Stimulated activated CD8-positive, alpha-beta memory T cell treated with anti-CD3 and anti-CD28 coated beads, Interleukin-12 subunit alpha, Interleukin-12 subunit beta, amount 100 ng/mL, for 24 hours (primary cell): ENCODE measurements around the gene RECK.
"Not testable (repeated sequence)": the region's sequence is repeated elsewhere in the genome, so short reads cannot be mapped to it uniquely, and the experiment has no call there.

Source experiments
- DNase-seq: peaks from one replicate; pipeline ENCODE4 v3.0.0-alpha.2; 2020; ENCODE audit errors: extremely low read depth

Gene RECK

DNA sequence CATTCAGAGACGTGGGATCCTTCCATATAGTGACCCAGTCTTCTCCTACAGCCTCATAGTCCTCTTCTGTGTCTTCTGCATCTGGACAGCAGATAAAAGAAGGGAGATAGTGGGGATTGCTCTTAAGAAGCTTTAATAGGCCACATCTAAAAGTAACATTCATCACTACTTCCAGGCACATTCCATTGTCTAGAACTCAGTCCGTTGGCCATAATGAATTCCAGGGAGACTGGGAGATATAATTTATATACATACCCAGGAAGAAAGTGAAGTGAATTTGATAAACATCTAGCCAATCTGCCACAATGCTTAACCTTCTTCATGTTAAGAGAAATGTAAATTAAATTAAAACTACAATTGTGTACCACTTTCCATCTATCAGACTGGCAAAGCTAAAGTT lies 77.3 kb downstream of the RECK start:
- no peak for DNase-seq

DNA sequence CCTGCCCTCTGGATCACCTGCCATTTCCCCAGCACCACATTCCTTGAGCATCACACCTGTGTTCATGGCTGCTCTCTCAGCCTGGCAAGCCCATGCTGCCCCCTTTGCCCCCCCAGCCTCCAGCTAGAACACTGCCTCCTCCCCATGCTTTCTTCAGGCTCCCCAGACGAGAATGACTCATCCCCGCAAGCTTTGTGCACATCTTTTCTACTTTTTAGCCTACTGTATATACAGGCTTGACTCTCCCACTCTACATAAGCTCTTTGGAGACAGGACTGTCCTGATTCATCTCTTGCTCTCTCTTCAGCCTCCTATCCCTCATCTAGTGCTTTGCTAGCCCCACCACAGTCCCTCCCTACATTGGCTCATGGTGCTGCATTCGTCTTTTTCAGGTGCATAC lies 79.9 kb downstream of the RECK start:
- no peak for DNase-seq

DNA sequence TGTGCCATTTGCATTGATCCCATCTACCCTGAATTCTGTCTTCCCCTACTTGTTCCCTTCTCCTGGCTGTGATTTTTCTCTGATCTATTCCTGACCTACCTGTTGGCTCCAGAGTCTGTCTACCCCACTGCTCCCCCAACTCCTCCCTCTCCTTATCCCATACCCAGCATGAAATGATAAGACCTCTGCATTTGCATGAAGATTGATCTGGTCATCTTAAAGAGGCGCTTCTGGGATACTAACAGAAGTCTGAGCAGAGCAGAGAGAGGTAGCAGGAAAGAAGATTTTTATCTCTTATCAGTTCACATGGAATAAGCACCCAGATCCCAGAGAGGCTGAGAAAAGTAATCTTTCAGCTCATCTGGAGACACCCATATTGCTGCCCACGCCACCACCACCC lies 81.5 kb downstream of the RECK start:
- no peak for DNase-seq

DNA sequence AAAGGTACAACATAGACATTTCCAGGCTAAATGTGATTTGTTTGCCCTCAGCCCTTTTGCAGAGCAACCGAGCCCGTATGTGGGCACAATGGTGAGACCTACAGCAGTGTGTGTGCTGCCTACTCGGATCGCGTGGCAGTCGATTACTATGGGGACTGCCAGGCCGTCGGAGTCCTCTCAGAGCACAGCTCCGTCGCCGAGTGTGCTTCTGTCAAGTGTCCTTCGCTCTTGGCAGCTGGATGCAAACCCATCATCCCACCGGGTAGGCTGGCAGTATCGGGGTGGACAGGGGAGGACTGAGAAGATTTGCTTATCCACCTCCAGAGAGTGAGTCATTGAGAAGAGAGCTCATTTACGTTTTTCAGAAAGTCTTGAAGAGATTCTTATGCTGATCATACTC lies 82.0 kb downstream of the RECK start:
- DNase-seq: no peak

DNA sequence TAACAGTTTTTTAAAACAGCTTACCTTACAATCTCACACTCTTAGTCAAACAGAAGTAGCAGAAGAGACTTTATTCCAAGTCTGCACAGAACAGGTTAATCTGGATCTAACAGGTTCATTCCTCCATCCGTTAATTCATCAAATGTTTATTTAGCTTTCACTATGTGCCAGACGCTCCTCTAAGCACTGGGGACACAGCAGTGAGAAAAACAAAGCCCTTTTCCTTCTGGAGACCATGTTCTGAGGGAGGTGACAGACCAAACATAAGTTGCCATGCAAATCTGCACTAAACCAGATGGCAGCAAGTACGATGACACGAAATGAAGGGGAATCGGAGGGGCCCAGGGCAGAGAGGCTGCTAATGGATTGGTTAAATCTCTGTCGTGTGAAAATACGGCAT lies 82.8 kb downstream of the RECK start:
- no peak for DNase-seq

DNA sequence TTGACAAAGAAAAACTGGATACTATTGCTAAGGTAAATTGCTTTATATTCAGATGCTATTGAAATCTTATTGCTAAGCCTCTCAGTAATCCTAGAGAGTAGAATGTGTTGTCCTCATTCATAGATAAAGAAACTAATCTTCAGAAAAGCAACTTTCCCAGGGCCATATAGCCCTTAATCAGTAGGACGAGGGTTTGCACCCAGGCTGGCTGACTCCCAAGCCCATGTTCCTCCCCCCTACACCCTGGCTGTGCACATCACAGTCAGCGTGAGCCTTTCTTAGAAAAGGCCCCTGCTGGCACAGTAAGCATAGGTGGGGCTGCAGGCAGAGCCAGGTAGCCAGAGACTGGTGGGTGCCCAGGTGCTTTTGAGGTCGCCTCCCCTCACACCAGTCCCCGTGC lies 84.0 kb downstream of the RECK start:
- no peak for DNase-seq

DNA sequence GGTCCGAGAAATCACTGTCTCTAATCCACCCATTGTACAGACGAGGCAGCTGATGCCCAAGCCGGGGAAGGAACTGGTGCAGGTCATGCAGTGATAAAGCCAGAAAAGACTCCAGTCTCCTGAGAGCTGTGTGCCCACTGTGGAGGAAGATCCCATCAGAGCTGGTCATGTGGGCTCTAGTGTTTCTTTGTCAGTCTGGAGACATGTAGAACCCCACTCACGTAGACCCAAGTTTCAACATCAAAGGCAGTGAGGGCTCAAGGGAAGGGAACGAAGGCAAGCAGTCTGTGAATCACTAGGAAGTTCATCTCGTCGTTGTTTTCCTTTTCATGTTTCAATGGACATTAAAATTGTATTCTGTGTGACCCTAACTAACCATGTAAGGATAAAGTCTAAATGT lies 85.3 kb downstream of the RECK start:
- no peak for DNase-seq

DNA sequence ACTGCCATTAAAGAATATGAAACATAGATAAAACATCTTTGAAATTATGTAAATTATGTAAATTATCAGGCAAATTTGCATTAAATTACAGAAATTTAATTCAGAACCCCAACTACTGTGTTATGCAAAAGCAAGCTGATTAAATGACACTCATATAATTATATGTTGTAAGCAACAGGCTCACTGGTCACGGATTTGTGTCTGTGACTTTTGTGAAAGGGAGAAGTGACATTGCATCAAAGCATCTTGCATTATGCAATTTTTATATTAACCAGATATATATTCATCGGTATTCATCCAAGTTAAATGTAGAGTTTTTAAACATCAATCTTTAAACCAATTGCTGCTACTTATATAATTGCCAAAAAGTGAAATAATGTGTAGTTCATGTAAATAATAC lies 86.8 kb downstream of the RECK start:
- DNase-seq: no peak

DNA sequence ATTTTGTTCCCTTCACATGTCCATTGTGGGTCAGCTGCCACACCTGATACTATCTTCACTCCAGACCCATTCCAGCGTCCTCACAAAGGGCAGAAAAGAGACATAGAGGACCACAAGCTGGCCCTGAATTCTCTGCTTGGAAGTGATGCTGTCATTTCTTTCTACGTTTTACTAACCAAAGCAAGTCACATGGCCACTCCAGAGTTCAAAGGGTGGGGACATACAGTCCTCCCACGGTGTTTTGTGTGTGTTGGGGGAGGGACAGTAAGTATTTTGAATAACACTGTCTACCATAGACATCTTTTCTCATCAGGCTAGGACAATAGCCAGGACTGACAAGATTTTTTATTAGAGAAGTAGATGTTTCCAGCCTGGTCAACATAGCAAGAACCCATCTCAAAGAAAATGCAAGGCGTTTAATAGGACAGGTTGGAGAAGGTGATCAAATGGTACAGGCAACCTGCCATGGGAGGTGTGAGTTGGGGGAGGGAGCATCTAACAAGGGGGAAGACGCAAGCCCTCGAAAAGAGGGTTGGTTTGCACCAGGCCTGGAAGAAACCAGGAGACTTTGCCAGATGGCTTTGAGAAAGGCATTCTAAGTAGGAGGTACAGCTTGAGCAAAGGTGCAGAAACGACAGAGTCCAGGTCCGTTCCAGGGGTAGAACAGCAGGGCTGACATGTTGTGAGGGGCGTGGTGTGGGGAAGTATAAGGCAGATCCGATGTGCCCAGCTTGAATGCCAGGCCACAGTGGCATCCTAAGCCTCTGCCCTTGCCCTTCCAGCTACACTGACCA lies 88.5 kb downstream of the RECK start:
- DNase-seq: no peak

DNA sequence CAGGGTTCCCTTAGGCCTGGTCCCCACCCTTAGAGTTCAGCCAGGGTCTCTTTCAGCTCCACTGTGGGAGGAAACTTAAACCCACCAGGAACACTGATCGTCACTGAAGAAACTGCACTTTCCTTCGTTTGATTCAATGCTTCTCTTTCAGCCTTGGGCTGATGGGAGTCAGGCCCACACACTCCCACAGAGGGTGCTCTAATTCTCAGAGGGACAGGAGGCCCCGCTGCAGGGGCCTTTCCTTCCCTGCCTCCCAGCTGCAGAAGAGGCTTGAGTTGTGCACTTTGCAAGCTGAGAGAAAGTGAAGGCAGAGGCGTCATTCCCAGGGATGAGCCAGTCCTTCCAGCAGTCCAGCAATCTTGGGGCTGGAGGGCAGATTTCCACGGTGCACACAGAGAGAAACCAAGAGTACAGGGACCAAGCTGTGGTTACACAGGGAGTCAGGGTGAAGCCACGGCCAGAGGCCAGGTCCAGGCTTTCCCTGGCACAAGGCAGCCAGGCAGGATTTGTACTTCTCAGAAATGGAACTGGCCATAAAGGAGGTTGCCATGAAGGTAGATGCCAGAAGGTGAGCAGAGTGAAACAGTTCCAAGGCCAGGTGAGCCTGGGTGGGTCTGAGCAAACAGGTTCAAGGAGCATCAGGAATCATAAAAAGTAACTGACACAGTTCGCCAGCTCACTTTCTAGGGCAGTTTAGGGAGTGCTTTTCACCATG lies 89.5 kb downstream of the RECK start:
- DNase-seq: no peak

DNA sequence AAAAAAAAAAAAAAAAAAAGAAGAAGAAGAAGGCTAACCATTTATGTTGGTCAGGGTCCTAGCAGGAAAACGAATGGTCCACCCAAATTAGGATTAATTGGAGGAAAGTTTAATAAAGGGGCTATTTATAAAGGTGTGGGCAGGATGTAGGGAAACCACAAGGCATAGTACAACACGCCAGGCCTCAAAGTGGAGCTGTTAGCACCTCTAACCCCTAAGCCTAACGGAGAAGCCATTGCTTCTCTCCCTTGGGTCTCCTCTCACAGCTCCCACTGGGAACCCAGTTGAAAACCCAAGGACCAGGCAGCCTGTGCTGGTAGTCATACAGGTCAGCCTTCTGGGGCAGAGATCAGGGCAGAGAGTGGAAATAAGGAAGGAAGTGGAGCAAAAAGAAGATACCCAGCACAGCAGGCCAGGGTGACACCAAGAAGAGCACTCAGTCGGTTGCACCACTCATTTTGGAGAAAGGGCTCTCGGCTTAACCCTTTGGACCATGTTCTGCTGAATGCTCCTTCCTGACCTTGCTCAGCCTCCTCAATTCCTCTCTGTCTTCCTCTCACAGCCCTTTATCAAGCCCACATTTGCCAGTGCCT lies 91.0 kb downstream of the RECK start:
- DNase-seq: no peak

DNA sequence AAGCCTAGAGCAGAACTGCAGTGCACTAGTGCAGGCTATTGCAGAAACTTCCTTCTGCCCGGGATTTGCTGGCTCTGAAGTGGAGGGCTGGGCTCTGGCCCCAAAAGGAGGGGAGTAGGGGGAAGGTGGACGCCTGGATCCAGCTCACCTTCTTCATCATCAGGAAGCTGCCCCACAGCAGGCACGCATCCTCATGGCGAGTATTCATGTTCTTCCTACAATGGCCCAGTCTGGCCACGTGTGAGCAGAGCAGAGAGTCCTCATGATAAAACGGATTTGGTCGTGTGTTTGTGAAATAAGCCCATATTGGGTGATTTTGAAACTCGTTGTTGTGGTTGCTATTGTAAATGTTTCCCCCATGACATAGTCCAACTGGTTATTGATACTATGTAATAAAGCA lies 91.6 kb downstream of the RECK start:
- no peak for DNase-seq

DNA sequence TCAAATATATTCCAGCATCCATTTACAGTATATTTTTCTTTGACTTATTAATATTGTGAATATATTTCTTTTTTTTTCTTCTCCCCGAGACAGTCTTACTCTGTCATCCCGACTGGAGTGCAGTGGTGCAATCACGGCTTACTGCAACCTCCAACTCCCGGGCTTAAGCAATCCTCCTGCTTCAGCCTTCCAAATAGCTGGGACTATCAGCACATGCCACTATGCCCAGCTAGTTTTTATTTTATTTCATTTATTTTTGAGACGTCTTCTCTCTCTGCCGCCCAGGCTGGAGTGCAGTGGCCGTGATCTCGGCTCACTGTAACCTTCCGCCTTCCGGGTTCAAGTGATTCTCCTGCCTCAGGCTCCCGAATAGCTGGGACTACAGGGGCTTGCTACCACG lies 92.4 kb downstream of the RECK start:
- no peak for DNase-seq

DNA sequence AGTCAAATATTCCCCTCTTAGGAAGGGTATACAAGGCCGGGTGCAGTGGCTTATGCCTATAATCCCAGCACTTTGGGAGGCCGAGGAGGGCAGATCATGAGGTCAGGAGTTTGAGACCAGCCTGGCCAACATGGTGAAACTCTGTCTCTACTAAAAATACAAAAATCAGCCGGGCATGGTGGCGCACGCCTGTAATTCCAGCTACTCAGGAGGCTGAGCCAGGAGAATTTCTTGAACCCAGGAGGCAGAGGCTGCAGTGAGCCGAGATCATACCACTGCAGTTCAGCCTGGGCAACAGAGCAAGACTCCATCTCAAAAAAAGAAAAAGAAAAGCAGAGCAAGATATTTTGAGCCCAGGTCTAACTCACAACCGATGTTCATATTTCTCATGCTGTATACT lies 95.0 kb downstream of the RECK start:
- DNase-seq: not testable (repeated sequence)

DNA sequence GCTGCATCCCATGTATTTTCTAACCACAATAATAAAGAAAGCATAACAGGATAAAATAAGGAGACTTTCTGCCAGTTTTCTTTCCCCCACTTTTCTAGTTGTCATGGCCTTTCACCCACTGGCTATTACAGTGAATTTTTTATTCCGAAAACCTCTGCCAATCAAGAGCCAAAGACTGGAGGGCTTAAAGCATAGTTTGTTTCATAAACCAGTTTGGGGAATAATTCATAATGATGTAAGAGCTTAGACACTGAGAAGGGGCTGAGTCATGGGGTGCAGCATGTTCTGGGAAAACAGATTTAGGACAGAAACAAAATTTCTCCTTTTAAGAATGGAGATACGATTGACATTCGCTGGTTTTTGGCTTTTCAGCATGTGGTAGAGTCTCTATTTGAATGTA lies 95.4 kb downstream of the RECK start:
- DNase-seq: no peak

DNA sequence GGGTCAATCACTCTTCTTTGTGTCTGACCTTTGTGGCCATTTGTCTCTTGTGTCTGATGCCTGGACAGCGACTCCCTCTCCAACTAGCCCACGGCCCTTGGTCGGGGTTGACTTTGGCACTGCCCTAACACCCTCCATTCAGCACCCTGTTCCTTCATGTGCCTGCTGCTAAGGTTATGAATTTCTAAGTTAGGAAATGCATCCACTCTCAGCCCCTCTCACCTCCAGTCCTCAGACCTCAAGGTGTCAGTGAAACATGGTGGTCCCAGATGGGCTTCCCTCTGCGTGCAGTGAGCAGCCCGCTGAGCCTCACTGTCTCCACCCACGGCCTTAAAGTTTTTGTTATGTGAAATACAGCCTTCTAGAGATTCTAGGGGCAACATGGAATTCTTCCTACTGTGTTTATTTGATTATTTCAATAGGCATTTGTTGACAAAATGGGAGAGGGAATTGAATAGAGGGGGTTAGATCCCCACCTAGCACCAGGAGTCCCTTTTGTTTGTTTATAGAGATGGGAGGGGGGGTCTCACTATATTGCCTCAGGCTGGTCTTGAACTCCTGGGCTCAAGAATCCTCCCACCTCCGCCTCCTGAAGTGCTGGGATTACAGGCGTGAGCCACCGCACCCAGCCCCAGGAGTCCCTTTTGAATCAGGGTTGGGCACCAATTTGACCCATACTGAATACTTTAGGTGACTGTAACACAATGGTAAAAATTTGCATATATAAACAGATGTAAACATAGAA lies 98.2 kb downstream of the RECK start:
- DNase-seq: no peak

DNA sequence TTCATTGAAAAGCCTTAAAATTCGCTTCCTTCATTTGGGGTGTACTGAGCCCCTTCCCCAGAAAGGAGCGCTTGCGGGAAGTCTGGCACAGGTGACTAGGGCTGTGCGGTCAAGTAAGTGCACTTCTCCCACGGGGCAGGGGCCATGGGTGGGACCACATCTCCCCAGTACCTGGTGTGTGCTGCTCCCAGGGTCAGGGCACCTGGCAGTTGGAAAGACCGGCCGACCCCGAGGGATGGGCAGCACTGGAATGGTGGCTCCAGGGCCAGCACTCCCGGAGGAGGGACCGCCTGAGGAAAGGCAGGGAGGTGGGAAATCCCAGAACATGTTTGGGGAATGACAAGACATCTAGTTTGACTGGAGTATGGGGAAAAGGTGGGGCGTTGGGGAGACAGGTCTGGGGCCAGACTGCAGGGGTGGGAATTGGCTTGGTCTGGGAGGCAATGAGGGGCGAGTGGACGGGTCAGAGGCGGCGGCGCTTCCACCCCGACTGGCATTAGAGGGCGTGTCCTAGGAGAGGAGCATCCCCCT lies 99.1 kb downstream of the RECK start:
- no peak for DNase-seq

DNA sequence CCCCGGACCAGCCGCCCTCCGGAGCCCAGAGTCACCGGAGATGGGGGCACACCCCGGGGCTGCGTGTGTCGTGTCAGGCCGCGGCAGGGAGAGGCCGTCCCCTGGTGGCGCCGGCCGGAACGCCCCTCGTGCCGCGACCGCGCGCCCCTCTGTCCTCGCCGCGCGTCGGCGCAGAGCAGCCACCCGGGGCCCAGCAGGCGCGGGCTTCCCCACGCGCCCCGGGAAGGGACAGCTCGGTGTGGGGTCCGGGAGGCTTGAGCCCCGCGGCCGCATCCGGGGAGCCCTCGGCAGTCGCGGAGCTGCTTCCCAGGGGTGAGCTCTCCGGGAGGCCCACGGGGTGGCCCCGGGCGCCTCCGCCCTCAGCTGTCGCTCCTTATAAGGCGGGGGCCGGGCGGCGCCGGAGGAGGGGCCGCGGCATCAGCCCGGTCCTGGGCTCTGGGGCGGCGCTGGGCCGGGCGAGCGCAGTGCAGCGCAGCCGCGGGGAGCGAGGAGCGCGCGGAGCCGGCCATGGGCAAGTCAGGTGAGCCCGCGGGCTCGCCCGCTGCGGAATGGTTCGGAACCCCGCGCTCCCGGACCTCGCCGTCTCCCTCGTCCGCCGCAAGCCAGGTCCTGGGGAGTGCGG lies 99.7 kb downstream of the RECK start, which contains the start of gene GLIPR2:
TSS of gene GLIPR2 (plus strand) at position 462 of the 622 bp plus-strand sequence. CDS start at position 508, 46 bp downstream.
- peak; percentile 37 for DNase-seq

DNA sequence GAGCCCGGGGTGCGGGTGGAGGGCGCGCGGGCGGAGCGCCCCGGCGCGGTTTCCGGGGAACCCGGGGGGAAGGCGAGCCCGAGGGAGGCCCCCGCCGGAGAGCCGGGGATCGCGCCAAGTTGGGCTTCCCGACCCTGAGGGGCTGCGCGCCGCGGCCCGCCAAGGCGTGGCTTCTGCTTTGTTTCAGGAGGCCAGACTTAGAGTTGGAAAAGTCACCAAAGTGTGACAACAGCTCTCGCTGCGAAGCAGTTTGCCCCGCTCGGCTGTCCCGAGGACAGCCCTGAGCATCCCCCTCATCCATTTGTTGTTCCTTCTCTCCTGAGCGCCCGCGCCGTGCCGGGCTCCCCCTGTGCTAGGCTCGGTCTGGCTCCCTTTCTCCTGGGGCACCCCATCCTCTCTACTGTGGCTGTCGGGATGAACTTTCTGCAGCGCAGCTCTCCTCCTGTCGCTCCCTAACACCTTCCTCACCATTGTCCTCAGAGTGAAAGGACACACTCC lies 100.2 kb downstream of the RECK start:
- DNase-seq: no peak

DNA sequence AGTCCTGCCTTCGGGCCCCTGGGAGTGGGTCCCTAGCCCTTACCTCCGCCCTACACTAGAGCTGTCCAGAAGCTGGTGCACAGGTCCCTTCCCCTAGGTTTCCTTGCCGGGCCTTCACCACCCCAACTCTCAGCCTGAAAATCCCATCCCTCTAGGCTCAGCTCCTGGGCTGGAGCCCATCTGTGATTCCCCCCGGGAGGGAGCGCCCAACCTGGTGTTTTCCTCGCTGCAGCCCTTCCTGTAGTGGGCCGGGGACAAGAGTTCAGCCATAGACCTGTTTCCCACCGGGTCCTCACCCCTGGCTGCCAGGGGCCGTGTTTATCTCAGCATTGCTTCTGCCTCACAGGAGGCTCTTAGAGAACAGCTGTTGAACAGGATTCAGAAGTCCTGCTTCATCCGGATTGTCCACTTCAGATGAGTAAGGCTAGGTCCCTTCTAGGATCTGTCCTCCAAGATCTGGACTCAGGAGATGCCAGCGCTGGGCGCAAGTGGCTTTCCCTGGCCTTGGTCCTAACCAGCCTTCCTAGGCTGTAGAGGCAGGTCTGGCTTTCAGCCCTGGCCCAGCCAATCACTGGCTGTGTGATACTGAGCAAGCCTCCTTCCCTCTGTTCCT lies 100.8 kb downstream of the RECK start:
- no peak for DNase-seq

DNA sequence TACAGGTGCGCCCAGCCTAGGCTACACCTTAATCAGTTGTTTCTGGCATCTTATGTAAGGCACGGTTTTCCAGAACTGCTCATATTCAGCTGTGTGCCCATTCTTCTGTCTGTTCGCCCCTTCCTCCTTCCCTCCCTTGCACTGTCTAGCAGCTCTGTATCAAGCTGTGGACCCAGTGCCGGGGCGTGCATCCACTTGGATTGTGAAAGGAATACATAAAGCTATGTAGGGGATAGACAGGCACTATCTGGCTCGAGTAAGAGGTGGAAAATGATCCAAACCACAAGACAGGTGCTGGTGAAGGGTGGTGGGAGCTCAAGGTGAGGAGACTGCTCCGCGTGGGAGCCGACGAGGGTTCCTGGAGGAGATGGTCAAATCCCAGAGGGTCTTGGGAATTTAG lies 101.8 kb downstream of the RECK start:
- no peak for DNase-seq
